ENCODE data around the gene RAD51B. TPM values are rescaled to one million over a fixed set of nuclear protein-coding genes. Genes with fewer than 3 reads are reported as not detected.
A peak's percentile ranks its signal among the peaks of the same experiment; 100 is the strongest.

The RAD51B gene
- total RNA-seq, 1 experiment from 2014 or later = 16.7 TPM

GRCh38 chr14:68470361-68470760, 650.8 kb downstream of the RAD51B start:
- H4K5ac ChIP-seq (ENCODE audit: insufficient read length, low read depth, low read length) = no peak overlapping the region
- no peak overlapping the region for H3K4ac ChIP-seq (ENCODE audit: low read depth, low read length)
- H2BK20ac ChIP-seq (ENCODE audit: low read depth, low read length, poor library complexity, severe bottlenecking) = no peak overlapping the region
- no peak overlapping the region for H3K4me2 ChIP-seq (ENCODE audit: insufficient read depth, insufficient read length, low read length)
- no peaks in the 10 kb centered on the region for H3K23me2 ChIP-seq (ENCODE audit: insufficient read length, low read depth, low read length, poor library complexity, severe bottlenecking)
- no peaks in the 10 kb centered on the region for H3K79me1 ChIP-seq (ENCODE audit: insufficient read depth, low read depth, low read length, poor library complexity, severe bottlenecking)
- no peak overlapping the region for H4K91ac ChIP-seq (ENCODE audit: insufficient read length, low read depth, low read length)
- no peak for TF ChIP-seq CTCF (conservative IDR thresholded peaks at IDR 0.05)
- H3K14ac ChIP-seq (ENCODE audit: insufficient read depth, low read length) = no peak overlapping the region
- no CpG with 5 or more reads among the region's 1 CpG for WGBS (ENCODE audit: extremely low coverage, insufficient read length, low lambda C conversion rate)
- Mint-ChIP-seq H3K4me3 (peak overlapping the region in 1 of 2 experiments; percentile 54; a peak in 1 of 5 replicates), H3K4me1 (peaks cover 61 to 64% of the 10 kb centered on the region in 2 experiments), H3K36me3 (ENCODE audit: insufficient read depth in 1 of 3, low read depth in 3 of 3) (peaks cover 0 to 3% (median 0%) of the 10 kb centered on the region in 3 experiments; a peak in 1 of 7 replicates), H3K27me3 (ENCODE audit: low read depth) (no peaks in the 10 kb centered on the region), H3K9me3 (no peaks in the 10 kb centered on the region; a peak in 1 of 5 replicates), H3K27ac (peak overlapping the region in 2 of 3 experiments; percentile 70 to 98; a peak in 5 of 7 replicates)
- no peak overlapping the region for H2BK15ac ChIP-seq (ENCODE audit: low read depth, low read length)
- no peak overlapping the region for H3K56ac ChIP-seq (ENCODE audit: insufficient read length, low read depth, low read length)
- no peak overlapping the region for H3T11ph ChIP-seq (ENCODE audit: low read length)
- no peak overlapping the region for H3K23ac ChIP-seq (ENCODE audit: insufficient read length, low read depth, low read length)
- no peaks in the 10 kb centered on the region for H3K79me2 ChIP-seq (ENCODE audit: insufficient read depth, low read length)
- H3K27me3 ChIP-seq (ENCODE audit: insufficient read depth, low read length) = no peaks in the 10 kb centered on the region
- no peak overlapping the region for H3K9ac ChIP-seq (ENCODE audit: extremely low read depth, insufficient read length, low read length)
- H3K4me1 ChIP-seq (ENCODE audit: insufficient read depth, low read length) = peaks cover 23% of the 10 kb centered on the region
- H3K9me3 ChIP-seq (ENCODE audit: control insufficient read depth, low read depth, low read length) = no peaks in the 10 kb centered on the region
- no peak overlapping the region for H2BK120ac ChIP-seq (ENCODE audit: low read depth, low read length, poor library complexity, severe bottlenecking)
- H2AK5ac ChIP-seq (ENCODE audit: insufficient read length, low read length) = no peak overlapping the region
- no peaks in the 10 kb centered on the region for H4K20me1 ChIP-seq (ENCODE audit: control insufficient read depth, insufficient read depth, insufficient read length)
- H4K8ac ChIP-seq (replicated peaks; ENCODE audit: insufficient read length, low read depth, low read length) = no peak overlapping the region
- H3K18ac ChIP-seq (ENCODE audit: insufficient read length, low read depth, low read length) = no peak overlapping the region
- no peak overlapping the region for H2BK5ac ChIP-seq (ENCODE audit: insufficient read length, low read length)
- peak overlapping the region; percentile 82 for H3K27ac ChIP-seq (ENCODE audit: insufficient read length, low read depth, low read length)
- DNase-seq = no peak
- no peak overlapping the region for H2BK12ac ChIP-seq (ENCODE audit: insufficient read length, low read depth, low read length)
- no peak overlapping the region for H2AFZ ChIP-seq (ENCODE audit: low read length)
